ENCODE measurements around the gene RPL36.

- no peak for TF ChIP-seq POLR2A (IDR thresholded peaks at IDR 0.05; ENCODE audit: low read depth, low read length)
- no peak for TF ChIP-seq POLR2AphosphoS5 (IDR thresholded peaks at IDR 0.05; ENCODE audit: low read depth, low read length)
Measured at GRCh38 chr19:5652261-5652660, 37.8 kb upstream of the RPL36 start.

Data from GM12892 (cell line).